Neural progenitor cell (in vitro differentiated cells): Measurements from ENCODE around the gene ARID4A. TPM values are rescaled to one million over a fixed set of nuclear protein-coding genes. Genes with fewer than 3 reads are reported as not detected.

Experiments
- DNase-seq: peaks from one replicate; pipeline ENCODE4 v3.0.0-alpha.2; 2016; ENCODE audit warnings: low spot score
- H2AFZ ChIP-seq: fragments of 200-600 bp; sonication (generic); replicated peaks from 2 replicates; pipeline ENCODE4 v1.6.1; 2016; ENCODE audit warnings: antibody characterized with exemption
- H3F3A ChIP-seq: fragments of 200-600 bp; sonication (generic); 2 replicates; pipeline ENCODE4 v1.6.1; 2016; ENCODE audit warnings: antibody characterized with exemption, low read depth
- H3K27ac ChIP-seq: fragments of 200-600 bp; sonication (generic); 2 replicates; pipeline ENCODE4 v1.5.1; 2016; ENCODE audit warnings: mild to moderate bottlenecking
- H3K27me3 ChIP-seq: fragments of 200-600 bp; sonication (generic); 2 replicates; pipeline ENCODE4 v1.6.1; 2016; ENCODE audit warnings: mild to moderate bottlenecking, moderate library complexity
- H3K36me3 ChIP-seq: fragments of 200-600 bp; sonication (generic); 2 replicates; pipeline ENCODE4 v1.5.1; 2016
- H3K4me1 ChIP-seq: fragments of 200-600 bp; sonication (generic); 2 replicates; pipeline ENCODE4 v1.6.1; 2016; ENCODE audit warnings: mixed run types
- H3K4me2 ChIP-seq: fragments of 200-600 bp; sonication (generic); 2 replicates; pipeline ENCODE4 v1.6.1; 2016
- H3K4me3 ChIP-seq: fragments of 200-600 bp; sonication (generic); 2 replicates; pipeline ENCODE4 v1.5.1; 2016
- H3K79me2 ChIP-seq: fragments of 200-600 bp; sonication (generic); 2 replicates; pipeline ENCODE4 v1.6.1; 2016; ENCODE audit warnings: low read depth
- H3K9ac ChIP-seq: fragments of 200-600 bp; sonication (generic); 2 replicates; pipeline ENCODE4 v1.6.1; 2016
- H3K9me3 ChIP-seq: fragments of 200-600 bp; sonication (generic); 2 replicates; pipeline ENCODE4 v1.5.1; 2016; ENCODE audit warnings: low read depth
- H4K20me1 ChIP-seq: fragments of 200-600 bp; sonication (generic); 2 replicates; pipeline ENCODE4 v1.6.1; 2016; ENCODE audit warnings: low read depth
- H3K27ac Mint-ChIP-seq: 3 replicates; pipeline ENCODE4 v1.8.0; 2021; ENCODE audit warnings: mixed read lengths
- H3K27me3 Mint-ChIP-seq: 2 replicates; pipeline ENCODE4 v1.8.0; 2022; ENCODE audit warnings: low read depth, mild to moderate bottlenecking, inconsistent platforms, moderate library complexity, mixed read lengths; ENCODE audit not compliant: insufficient read depth
- H3K36me3 Mint-ChIP-seq: 3 replicates; pipeline ENCODE4 v1.8.0; 2021; ENCODE audit warnings: mixed read lengths
- H3K4me1 Mint-ChIP-seq: 3 replicates; pipeline ENCODE4 v1.8.0; 2021; ENCODE audit warnings: mixed read lengths
- H3K4me3 Mint-ChIP-seq: 3 replicates; pipeline ENCODE4 v1.8.0; 2021; ENCODE audit warnings: mild to moderate bottlenecking, moderate library complexity, mixed read lengths
- H3K9me3 Mint-ChIP-seq: 3 replicates; pipeline ENCODE4 v1.8.0; 2020; ENCODE audit warnings: mixed read lengths
- EZH2 ChIP-seq: fragments of 200-600 bp; sonication (generic); IDR thresholded peaks from 2 replicates; pipeline ENCODE4 v1.6.1; 2017; ENCODE audit warnings: antibody characterized with exemption, mild to moderate bottlenecking, moderate library complexity
- EZH2phosphoT487 ChIP-seq: fragments of 200-600 bp; sonication (generic); IDR thresholded peaks from 2 replicates; pipeline ENCODE4 v1.6.1; 2017; ENCODE audit warnings: antibody characterized with exemption
- total RNA-seq: library from RNA; depleted of rRNA; stranded (reverse); fragments of >200 nt; gene quantifications from 2 replicates; pipeline ENCODE4 v1.2.3, GENCODE V29; 2015; ENCODE audit warnings: low replicate concordance
- TF ChIP-seq, protein P1 (sequence below): fragments of 200-600 bp; sonication (generic); IDR thresholded peaks from 2 replicates; pipeline ENCODE4 v1.5.1; 2017; ENCODE audit warnings: antibody characterized with exemption, mild to moderate bottlenecking

Gene ARID4A
- total RNA-seq, 1 donor from 2014 or later: 24.1 TPM

DNA sequence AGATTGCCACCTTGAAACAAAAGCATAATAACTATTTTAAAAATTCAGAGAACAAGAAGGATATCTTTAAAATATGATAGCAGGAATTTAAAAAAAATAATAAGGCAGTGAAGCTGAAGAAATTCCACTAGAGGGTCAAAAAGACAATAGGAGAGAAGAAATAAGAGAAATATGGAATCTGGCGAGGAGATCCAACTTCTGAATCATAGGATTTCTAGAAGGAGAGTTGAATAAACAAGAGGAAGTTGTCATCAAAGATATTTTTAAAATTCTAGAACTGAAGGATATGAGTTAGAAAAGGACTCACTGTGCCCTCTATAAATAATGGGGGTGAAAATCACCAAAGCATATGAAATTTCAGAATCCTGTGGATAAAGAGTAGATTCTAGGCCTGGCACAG lies 70.6 kb downstream of the ARID4A start:
- H3K4me3 Mint-ChIP-seq: no peak overlapping the region
- Histone ChIP-seq H3F3A (no peaks in the 10 kb centered on the region), H3K27ac (no peak overlapping the region), H4K20me1 (no peaks in the 10 kb centered on the region), H3K4me1 (no peaks in the 10 kb centered on the region), H3K79me2 (no peaks in the 10 kb centered on the region), H3K9ac (no peak overlapping the region), H3K27me3 (no peaks in the 10 kb centered on the region), H3K36me3 (peaks cover 40% of the 10 kb centered on the region), H3K4me2 (no peak overlapping the region), H3K4me3 (no peak overlapping the region), H3K9me3 (no peaks in the 10 kb centered on the region), H2AFZ (no peak overlapping the region)
- DNase-seq: no peak
- H3K27ac Mint-ChIP-seq: no peak overlapping the region
- no peaks in the 10 kb centered on the region for H3K27me3 Mint-ChIP-seq
- TF ChIP-seq EZH2phosphoT487: no peak
- TF ChIP-seq EZH2: no peak
- TF ChIP-seq, protein P1, sequence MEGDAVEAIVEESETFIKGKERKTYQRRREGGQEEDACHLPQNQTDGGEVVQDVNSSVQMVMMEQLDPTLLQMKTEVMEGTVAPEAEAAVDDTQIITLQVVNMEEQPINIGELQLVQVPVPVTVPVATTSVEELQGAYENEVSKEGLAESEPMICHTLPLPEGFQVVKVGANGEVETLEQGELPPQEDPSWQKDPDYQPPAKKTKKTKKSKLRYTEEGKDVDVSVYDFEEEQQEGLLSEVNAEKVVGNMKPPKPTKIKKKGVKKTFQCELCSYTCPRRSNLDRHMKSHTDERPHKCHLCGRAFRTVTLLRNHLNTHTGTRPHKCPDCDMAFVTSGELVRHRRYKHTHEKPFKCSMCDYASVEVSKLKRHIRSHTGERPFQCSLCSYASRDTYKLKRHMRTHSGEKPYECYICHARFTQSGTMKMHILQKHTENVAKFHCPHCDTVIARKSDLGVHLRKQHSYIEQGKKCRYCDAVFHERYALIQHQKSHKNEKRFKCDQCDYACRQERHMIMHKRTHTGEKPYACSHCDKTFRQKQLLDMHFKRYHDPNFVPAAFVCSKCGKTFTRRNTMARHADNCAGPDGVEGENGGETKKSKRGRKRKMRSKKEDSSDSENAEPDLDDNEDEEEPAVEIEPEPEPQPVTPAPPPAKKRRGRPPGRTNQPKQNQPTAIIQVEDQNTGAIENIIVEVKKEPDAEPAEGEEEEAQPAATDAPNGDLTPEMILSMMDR: no peak
- no peaks in the 10 kb centered on the region for H3K4me1 Mint-ChIP-seq
- no peaks in the 10 kb centered on the region for H3K9me3 Mint-ChIP-seq
- H3K36me3 Mint-ChIP-seq: peaks cover 20% of the 10 kb centered on the region

DNA sequence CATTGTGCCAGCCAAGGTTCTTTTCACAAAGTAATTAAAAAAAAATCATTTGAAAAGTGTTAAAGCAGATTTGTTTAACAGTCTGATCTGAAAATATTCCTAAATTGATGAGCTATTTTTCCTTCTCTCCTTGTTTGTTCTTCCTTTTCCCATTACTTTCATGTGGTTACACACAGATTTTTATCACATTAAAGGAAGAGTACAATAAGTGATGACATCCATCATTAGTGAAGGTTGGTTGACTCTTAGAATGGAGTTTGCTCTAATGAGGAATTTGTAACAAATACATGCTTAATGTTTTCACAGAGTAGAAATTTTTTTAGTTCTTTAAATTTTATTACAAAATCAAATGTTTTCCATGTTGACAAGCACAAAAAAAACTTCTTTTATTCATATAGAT lies 78.4 kb downstream of the ARID4A start:
- peaks cover 24% of the 10 kb centered on the region for H3K36me3 Mint-ChIP-seq

DNA sequence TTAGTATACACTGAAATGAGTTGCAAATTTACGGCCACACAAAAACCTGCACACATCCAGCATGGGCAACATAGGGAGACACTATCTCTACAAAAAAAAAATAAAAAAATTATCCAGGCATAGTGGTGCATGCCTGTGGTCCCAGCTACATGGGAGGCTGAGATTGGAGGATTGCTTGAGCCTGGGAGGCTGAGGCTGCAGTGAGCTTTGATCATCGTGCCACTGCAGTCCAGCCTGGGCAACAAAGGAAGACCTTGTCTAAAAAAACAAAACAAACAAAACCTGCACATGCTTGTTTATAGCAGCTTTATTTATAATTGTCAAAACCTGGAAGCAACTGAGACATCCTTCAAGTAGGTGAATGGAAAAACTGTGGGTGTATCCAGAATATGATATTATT lies 92.5 kb downstream of the ARID4A start:
- Histone ChIP-seq H2AFZ (no peak overlapping the region), H4K20me1 (no peaks in the 10 kb centered on the region), H3K4me3 (no peak overlapping the region), H3K79me2 (no peaks in the 10 kb centered on the region), H3F3A (no peaks in the 10 kb centered on the region), H3K4me1 (no peaks in the 10 kb centered on the region), H3K9me3 (no peaks in the 10 kb centered on the region), H3K4me2 (no peak overlapping the region), H3K27me3 (peaks cover 11% of the 10 kb centered on the region), H3K27ac (no peak overlapping the region), H3K36me3 (no peaks in the 10 kb centered on the region), H3K9ac (no peak overlapping the region)
- Mint-ChIP-seq H3K27me3 (peaks cover 7% of the 10 kb centered on the region), H3K27ac (no peak overlapping the region), H3K36me3 (peaks cover 6% of the 10 kb centered on the region), H3K9me3 (no peaks in the 10 kb centered on the region), H3K4me1 (peaks cover 4% of the 10 kb centered on the region), H3K4me3 (no peak overlapping the region)
- DNase-seq: no peak
- TF ChIP-seq EZH2: no peak
- no peak for TF ChIP-seq EZH2phosphoT487
- TF ChIP-seq, protein P1: no peak

More for the DNA sequence above, 78.4 kb downstream of the ARID4A start:
- Histone ChIP-seq H3K4me1 (no peaks in the 10 kb centered on the region), H2AFZ (no peak overlapping the region), H3K9me3 (no peaks in the 10 kb centered on the region), H3F3A (no peaks in the 10 kb centered on the region), H3K27ac (no peak overlapping the region), H3K4me2 (no peak overlapping the region), H3K36me3 (peaks cover 24% of the 10 kb centered on the region), H3K27me3 (no peaks in the 10 kb centered on the region), H4K20me1 (no peaks in the 10 kb centered on the region), H3K4me3 (no peak overlapping the region), H3K79me2 (no peaks in the 10 kb centered on the region), H3K9ac (no peak overlapping the region)
- H3K27me3 Mint-ChIP-seq: no peaks in the 10 kb centered on the region
- no peaks in the 10 kb centered on the region for H3K4me1 Mint-ChIP-seq
- no peak overlapping the region for H3K27ac Mint-ChIP-seq
- no peak for DNase-seq
- H3K4me3 Mint-ChIP-seq: no peak overlapping the region
- TF ChIP-seq, protein P1: no peak
- TF ChIP-seq EZH2 (no peak), EZH2phosphoT487 (no peak)
- peaks cover 4% of the 10 kb centered on the region for H3K9me3 Mint-ChIP-seq

DNA sequence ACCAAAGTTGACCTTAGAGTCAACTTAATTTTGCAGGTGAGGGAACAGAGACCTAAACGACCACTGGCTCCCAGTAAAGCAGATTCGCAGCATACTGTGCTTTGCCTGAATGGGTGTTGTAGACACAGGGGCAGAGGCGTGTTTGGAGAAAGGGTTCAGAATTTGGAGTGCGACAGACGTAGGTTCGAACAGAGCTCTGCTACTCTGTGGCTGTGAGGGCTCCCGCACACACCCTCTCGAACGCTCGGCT lies 97.1 kb downstream of the ARID4A start:
- DNase-seq: no peak
- TF ChIP-seq EZH2phosphoT487: no peak

More for the DNA sequence above, 97.1 kb downstream of the ARID4A start:
- Histone ChIP-seq H3K9me3 (no peaks in the 10 kb centered on the region), H3F3A (peaks cover 27% of the 10 kb centered on the region), H3K79me2 (no peaks in the 10 kb centered on the region), H3K36me3 (no peaks in the 10 kb centered on the region), H3K4me3 (peak overlapping the region; percentile 52), H3K9ac (no peak overlapping the region), H3K4me1 (no peaks in the 10 kb centered on the region), H3K27ac (no peak overlapping the region), H3K27me3 (peaks cover 30% of the 10 kb centered on the region), H4K20me1 (no peaks in the 10 kb centered on the region), H2AFZ (peak overlapping the region; percentile 96), H3K4me2 (peak overlapping the region; percentile 76)
- no peaks in the 10 kb centered on the region for H3K36me3 Mint-ChIP-seq
- peak overlapping the region; percentile 85 for H3K4me3 Mint-ChIP-seq
- H3K27me3 Mint-ChIP-seq: peaks cover 7% of the 10 kb centered on the region
- no peaks in the 10 kb centered on the region for H3K9me3 Mint-ChIP-seq
- peak overlapping the region; percentile 42 for H3K27ac Mint-ChIP-seq
- H3K4me1 Mint-ChIP-seq: peaks cover 8% of the 10 kb centered on the region
